GM12872 (cell line): ENCODE results near the gene SLCO3A1.

Source experiments
- CTCF ChIP-seq: IDR thresholded peaks from 3 replicates; pipeline ENCODE4 v1.5.1; 2011; ENCODE audit warnings: low read depth, mild to moderate bottlenecking, low read length, moderate library complexity; ENCODE audit not compliant: insufficient read depth

Gene SLCO3A1

DNA sequence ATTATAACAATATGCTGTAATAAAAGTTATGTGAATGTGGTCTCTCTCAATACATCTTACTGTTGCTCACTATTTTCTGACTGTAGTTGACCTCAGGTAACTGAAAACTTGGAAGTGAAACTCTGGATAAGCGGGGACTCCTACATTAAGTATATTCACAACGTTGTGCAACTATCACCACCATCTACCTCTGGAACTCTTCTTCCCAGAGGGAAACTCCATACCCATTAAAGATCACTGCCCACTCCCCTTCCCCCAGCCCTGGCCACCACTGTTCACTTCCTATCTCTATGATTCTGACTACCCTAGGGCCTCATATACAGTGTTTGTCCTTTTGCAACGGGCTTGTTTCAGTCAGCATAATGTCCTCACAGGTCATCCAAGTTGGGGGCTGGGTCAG, 20.7 kb downstream of the SLCO3A1 start:
- no peak for TF ChIP-seq CTCF

DNA sequence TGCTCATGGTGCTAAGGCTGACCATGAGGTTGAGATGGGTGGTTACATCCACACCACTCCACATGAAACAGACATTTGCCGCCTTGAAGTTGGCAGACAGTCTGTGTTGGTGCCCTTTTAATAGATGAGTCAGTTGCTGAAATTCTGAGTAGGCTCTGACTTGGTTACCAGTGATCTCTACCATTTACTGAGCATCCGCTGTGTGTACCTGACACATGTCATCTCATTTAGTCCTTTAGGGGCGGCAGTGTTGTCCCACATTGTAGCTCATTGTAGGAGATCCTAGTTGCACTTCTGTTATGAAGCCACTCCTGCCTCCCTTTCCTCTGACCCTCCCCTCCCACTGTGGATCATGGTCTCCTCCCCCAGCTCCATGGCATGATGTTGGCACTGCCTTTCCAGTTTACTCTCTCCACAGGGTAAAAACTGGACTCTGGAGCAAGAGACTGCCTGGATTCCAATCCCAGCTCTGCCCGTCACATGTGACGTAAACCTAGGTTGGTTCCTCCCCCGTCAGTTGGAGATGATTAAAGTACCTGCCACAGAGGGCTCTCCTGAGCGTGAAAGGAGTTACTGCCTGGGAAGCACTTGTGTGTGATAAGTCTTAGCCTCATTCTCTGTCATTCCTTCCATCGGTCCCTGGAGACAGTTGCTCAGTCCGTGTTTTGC, 21.6 kb downstream of the SLCO3A1 start:
- TF ChIP-seq CTCF, result no peak

DNA sequence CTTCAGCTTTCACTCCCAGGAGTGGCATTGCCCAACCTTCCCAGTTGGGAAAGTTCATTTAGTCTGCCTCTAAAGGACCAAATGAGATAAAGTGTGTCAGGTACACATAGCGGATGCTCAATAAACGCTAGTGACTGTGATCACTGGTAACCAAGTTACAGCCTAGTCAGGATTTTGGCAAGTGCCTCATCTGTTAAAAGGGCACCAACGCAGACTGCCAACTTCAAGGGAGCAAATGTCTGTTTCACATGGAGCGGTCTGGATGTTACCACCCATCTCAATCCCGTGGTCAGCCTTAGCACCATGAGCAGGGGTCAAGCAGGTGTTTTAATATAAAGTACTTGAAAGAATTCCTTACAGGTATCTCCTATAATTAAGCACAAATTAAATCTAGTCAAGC, 22.7 kb downstream of the SLCO3A1 start:
- TF ChIP-seq CTCF, result no peak

DNA sequence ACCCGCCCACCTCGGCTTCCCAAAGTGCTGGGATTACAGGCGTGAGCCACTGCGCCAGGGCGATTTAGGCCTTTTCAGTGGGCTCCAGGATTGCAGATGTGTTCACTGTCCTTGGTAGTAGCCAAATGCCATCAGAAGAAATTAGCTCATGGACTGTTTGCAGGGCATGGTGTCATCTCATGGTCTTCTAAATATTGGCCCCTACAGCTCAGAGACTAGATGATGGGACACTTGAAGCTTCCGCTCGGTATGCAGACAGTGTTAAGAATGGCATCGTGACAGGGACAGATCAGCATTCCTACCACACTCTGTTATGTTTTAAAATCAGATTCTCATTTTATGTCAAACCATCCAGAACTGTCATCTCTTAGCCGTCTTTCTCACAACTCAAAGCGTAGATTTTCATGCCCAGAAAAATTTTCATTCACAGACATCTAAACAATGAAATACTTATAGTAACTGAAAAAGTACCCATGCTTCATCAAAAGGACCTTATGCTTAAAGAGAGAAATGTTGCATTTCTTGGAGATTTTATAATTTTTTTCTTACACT, 24.9 kb downstream of the SLCO3A1 start:
- TF ChIP-seq CTCF, result no peak

GRCh38 chr15:91879158-91879557, 25.6 kb downstream of the SLCO3A1 start:
- no peak for TF ChIP-seq CTCF

DNA sequence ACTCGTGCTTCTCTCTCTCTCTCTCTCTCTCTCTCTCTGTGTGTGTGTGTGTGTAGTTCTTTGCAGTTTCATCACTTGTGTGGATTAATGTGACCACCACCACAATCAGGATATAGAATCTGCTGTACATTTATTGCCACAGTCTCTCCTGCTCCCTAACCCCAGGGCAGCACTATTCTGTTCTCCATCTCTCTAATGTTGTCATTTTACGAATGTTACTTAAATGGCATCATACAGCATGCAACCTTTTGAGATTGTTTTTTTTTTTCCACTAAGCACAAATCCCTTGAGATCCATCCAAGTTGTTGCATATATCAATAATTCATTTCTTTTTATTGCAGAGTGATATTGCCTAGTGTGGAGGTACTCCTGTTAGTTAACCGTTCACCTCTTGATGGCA, 26.9 kb downstream of the SLCO3A1 start:
- no peak for TF ChIP-seq CTCF

DNA sequence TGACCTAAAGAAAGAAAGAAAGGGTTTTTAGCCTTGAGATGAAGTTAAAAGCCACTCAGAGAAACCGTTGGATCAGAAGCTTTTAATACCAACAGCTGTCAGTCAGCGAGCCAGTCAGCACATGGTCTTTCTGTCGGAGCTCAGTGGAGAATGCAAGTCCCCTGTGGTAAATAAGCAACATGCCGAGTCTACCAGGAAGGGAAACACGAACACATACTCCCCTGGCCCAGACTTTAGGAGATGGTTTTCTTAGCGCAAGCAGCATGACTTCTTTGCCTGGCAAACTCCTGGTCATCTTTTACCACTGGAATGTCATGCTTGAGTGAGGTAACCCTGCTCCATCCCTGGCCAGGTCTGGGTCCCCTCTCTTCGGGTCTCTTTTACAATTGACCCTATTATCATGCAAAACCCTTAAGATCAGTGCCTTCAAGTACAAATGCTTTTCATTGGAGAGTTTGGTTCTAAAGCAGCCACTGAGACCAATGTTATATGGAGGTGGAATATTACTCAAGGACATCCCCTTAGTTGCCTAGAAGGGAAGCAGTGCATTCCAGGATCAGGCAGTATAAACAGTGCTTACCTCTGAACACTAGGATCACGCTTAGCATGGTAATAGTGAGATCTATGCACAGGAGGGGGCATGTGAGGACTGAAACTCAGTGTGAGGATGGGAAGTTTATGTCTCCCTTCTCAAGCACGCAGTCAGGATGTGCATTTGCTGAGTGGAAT, 28.2 kb downstream of the SLCO3A1 start:
- TF ChIP-seq CTCF, result no peak
